Astrocyte of the cerebellum (primary cell): ENCODE measurements around the gene DLGAP1.
"Not testable (repeated sequence)": the region's sequence is repeated elsewhere in the genome, so short reads cannot be mapped to it uniquely, and the experiment has no call there.

ENCODE experiments used
- DNase-seq: peaks from one replicate; pipeline ENCODE4 v3.0.0-alpha.2; 2011; ENCODE audit warnings: low read depth
- H3K4me3 ChIP-seq: 2 replicates; pipeline ENCODE4 v1.5.1; 2011; ENCODE audit warnings: mild to moderate bottlenecking, low read depth, low read length, moderate library complexity
- CTCF ChIP-seq: IDR thresholded peaks from 2 replicates; pipeline ENCODE4 v1.5.1; 2012; ENCODE audit warnings: low read length, low read depth, moderate library complexity, mild to moderate bottlenecking; ENCODE audit errors: missing control alignments
- in situ Hi-C: cut with HindIII; loops from 2 replicates; pipeline ENCODE4 v1.10.0; 2017; ENCODE audit warnings: low sequenced_read_pairs

Gene DLGAP1

GRCh38 chr18:4060427-4061281, 394.5 kb downstream of the DLGAP1 start:
- DNase-seq = no peak
- in situ Hi-C loops = no loop called here
- H3K4me3 ChIP-seq = no peak overlapping the region
- no peak for TF ChIP-seq CTCF

GRCh38 chr18:4058179-4058578, 396.9 kb downstream of the DLGAP1 start:
- TF ChIP-seq CTCF = no peak
- H3K4me3 ChIP-seq = no peak overlapping the region
- no peak for DNase-seq
- in situ Hi-C loops = no loop called here

- no peak overlapping the region for H3K4me3 ChIP-seq
- no peak for DNase-seq
- in situ Hi-C loops = no loop called here
- TF ChIP-seq CTCF = no peak
Observed at GRCh38 chr18:4040391-4041092, 414.6 kb downstream of the DLGAP1 start.

GRCh38 chr18:4035521-4035920, 419.6 kb downstream of the DLGAP1 start:
- TF ChIP-seq CTCF = no peak
- in situ Hi-C loops = no loop called here
- peak; percentile 0 for DNase-seq
- H3K4me3 ChIP-seq = no peak overlapping the region

- in situ Hi-C loops, DNase-seq, H3K4me3 ChIP-seq: not testable (repeated sequence)
Observed at GRCh38 chr18:4034815-4035214, 420.3 kb downstream of the DLGAP1 start.

- in situ Hi-C loops = no loop called here
- no peak for DNase-seq
- no peak for TF ChIP-seq CTCF
- no peak overlapping the region for H3K4me3 ChIP-seq
Observed at GRCh38 chr18:4026542-4026941, 428.6 kb downstream of the DLGAP1 start.

GRCh38 chr18:4024702-4025101, 430.4 kb downstream of the DLGAP1 start:
- TF ChIP-seq CTCF = no peak
- in situ Hi-C loops = no loop called here
- H3K4me3 ChIP-seq = no peak overlapping the region
- DNase-seq = no peak

- in situ Hi-C loops = not testable (repeated sequence)
Observed at GRCh38 chr18:4022749-4023148, 432.4 kb downstream of the DLGAP1 start.

More at GRCh38 chr18:4022749-4023148, 432.4 kb downstream of the DLGAP1 start:
- not testable (repeated sequence) for H3K4me3 ChIP-seq, DNase-seq
